Measurements from ENCODE around the gene MORN1.

Gene MORN1

GRCh38 chr1:2407166-2407990 is 16.0 kb upstream of the MORN1 start:
- Histone ChIP-seq H3K27ac (ENCODE audit: insufficient read depth, low read length, poor library complexity, severe bottlenecking) (no peak overlapping the region), H3K27me3 (replicated peaks; ENCODE audit: control insufficient read depth, insufficient read depth, low read length, poor library complexity, severe bottlenecking) (no peaks in the 10 kb centered on the region), H3K36me3 (ENCODE audit: control insufficient read depth, insufficient read depth, low read length) (peaks cover 43% of the 10 kb centered on the region), H3K4me1 (ENCODE audit: control insufficient read depth, insufficient read depth, low read length, poor library complexity, severe bottlenecking) (peaks cover 5% of the 10 kb centered on the region), H3K9me3 (ENCODE audit: control insufficient read depth, low read length) (no peaks in the 10 kb centered on the region), H3K4me3 (ENCODE audit: insufficient read depth, low read depth, low read length, poor library complexity, severe bottlenecking) (no peak overlapping the region)
- no peak for DNase-seq

- H3K27me3 ChIP-seq (replicated peaks; ENCODE audit: control insufficient read depth, insufficient read depth, low read length, poor library complexity, severe bottlenecking) = no peaks in the 10 kb centered on the region
- no peaks in the 10 kb centered on the region for H3K4me1 ChIP-seq (ENCODE audit: control insufficient read depth, insufficient read depth, low read length, poor library complexity, severe bottlenecking)
- no peak for DNase-seq
- H3K4me3 ChIP-seq (ENCODE audit: insufficient read depth, low read depth, low read length, poor library complexity, severe bottlenecking) = no peak overlapping the region
- no peak overlapping the region for H3K27ac ChIP-seq (ENCODE audit: insufficient read depth, low read length, poor library complexity, severe bottlenecking)
- H3K36me3 ChIP-seq (ENCODE audit: control insufficient read depth, insufficient read depth, low read length) = peaks cover 51% of the 10 kb centered on the region
- H3K9me3 ChIP-seq (ENCODE audit: control insufficient read depth, low read length) = no peaks in the 10 kb centered on the region
Observed at GRCh38 chr1:2406451-2407041, 15.2 kb upstream of the MORN1 start.

- no peak overlapping the region for H3K27ac ChIP-seq (ENCODE audit: insufficient read depth, low read length, poor library complexity, severe bottlenecking)
- H3K4me1 ChIP-seq (ENCODE audit: control insufficient read depth, insufficient read depth, low read length, poor library complexity, severe bottlenecking) = no peaks in the 10 kb centered on the region
- no peaks in the 10 kb centered on the region for H3K9me3 ChIP-seq (ENCODE audit: control insufficient read depth, low read length)
- H3K4me3 ChIP-seq (ENCODE audit: insufficient read depth, low read depth, low read length, poor library complexity, severe bottlenecking) = no peak overlapping the region
- DNase-seq = no peak
- peaks cover 52% of the 10 kb centered on the region for H3K36me3 ChIP-seq (ENCODE audit: control insufficient read depth, insufficient read depth, low read length)
- H3K27me3 ChIP-seq (replicated peaks; ENCODE audit: control insufficient read depth, insufficient read depth, low read length, poor library complexity, severe bottlenecking) = no peaks in the 10 kb centered on the region
Observed at GRCh38 chr1:2405588-2406295, 14.4 kb upstream of the MORN1 start.

- Histone ChIP-seq H3K36me3 (ENCODE audit: control insufficient read depth, insufficient read depth, low read length) (peaks cover 57% of the 10 kb centered on the region), H3K9me3 (ENCODE audit: control insufficient read depth, low read length) (no peaks in the 10 kb centered on the region), H3K27me3 (replicated peaks; ENCODE audit: control insufficient read depth, insufficient read depth, low read length, poor library complexity, severe bottlenecking) (no peaks in the 10 kb centered on the region), H3K27ac (ENCODE audit: insufficient read depth, low read length, poor library complexity, severe bottlenecking) (no peak overlapping the region), H3K4me1 (ENCODE audit: control insufficient read depth, insufficient read depth, low read length, poor library complexity, severe bottlenecking) (no peaks in the 10 kb centered on the region), H3K4me3 (ENCODE audit: insufficient read depth, low read depth, low read length, poor library complexity, severe bottlenecking) (no peak overlapping the region)
- no peak for DNase-seq
Observed at GRCh38 chr1:2404890-2405511, 13.6 kb upstream of the MORN1 start.

GRCh38 chr1:2404142-2404889 is 13.0 kb upstream of the MORN1 start:
- H3K27ac ChIP-seq (ENCODE audit: insufficient read depth, low read length, poor library complexity, severe bottlenecking) = no peak overlapping the region
- no peaks in the 10 kb centered on the region for H3K9me3 ChIP-seq (ENCODE audit: control insufficient read depth, low read length)
- DNase-seq = no peak
- H3K4me1 ChIP-seq (ENCODE audit: control insufficient read depth, insufficient read depth, low read length, poor library complexity, severe bottlenecking) = no peaks in the 10 kb centered on the region
- H3K4me3 ChIP-seq (ENCODE audit: insufficient read depth, low read depth, low read length, poor library complexity, severe bottlenecking) = no peak overlapping the region
- H3K27me3 ChIP-seq (replicated peaks; ENCODE audit: control insufficient read depth, insufficient read depth, low read length, poor library complexity, severe bottlenecking) = no peaks in the 10 kb centered on the region
- H3K36me3 ChIP-seq (ENCODE audit: control insufficient read depth, insufficient read depth, low read length) = peaks cover 63% of the 10 kb centered on the region

GRCh38 chr1:2403273-2403672 is 11.9 kb upstream of the MORN1 start:
- Histone ChIP-seq H3K4me1 (ENCODE audit: control insufficient read depth, insufficient read depth, low read length, poor library complexity, severe bottlenecking) (no peaks in the 10 kb centered on the region), H3K9me3 (ENCODE audit: control insufficient read depth, low read length) (no peaks in the 10 kb centered on the region), H3K36me3 (ENCODE audit: control insufficient read depth, insufficient read depth, low read length) (peaks cover 73% of the 10 kb centered on the region), H3K27me3 (replicated peaks; ENCODE audit: control insufficient read depth, insufficient read depth, low read length, poor library complexity, severe bottlenecking) (no peaks in the 10 kb centered on the region), H3K4me3 (ENCODE audit: insufficient read depth, low read depth, low read length, poor library complexity, severe bottlenecking) (no peak overlapping the region), H3K27ac (ENCODE audit: insufficient read depth, low read length, poor library complexity, severe bottlenecking) (no peak overlapping the region)
- DNase-seq = no peak

- H3K27me3 ChIP-seq (replicated peaks; ENCODE audit: control insufficient read depth, insufficient read depth, low read length, poor library complexity, severe bottlenecking) = no peaks in the 10 kb centered on the region
- no peaks in the 10 kb centered on the region for H3K9me3 ChIP-seq (ENCODE audit: control insufficient read depth, low read length)
- H3K4me3 ChIP-seq (ENCODE audit: insufficient read depth, low read depth, low read length, poor library complexity, severe bottlenecking) = no peak overlapping the region
- H3K27ac ChIP-seq (ENCODE audit: insufficient read depth, low read length, poor library complexity, severe bottlenecking) = no peak overlapping the region
- no peaks in the 10 kb centered on the region for H3K4me1 ChIP-seq (ENCODE audit: control insufficient read depth, insufficient read depth, low read length, poor library complexity, severe bottlenecking)
- H3K36me3 ChIP-seq (ENCODE audit: control insufficient read depth, insufficient read depth, low read length) = peaks cover 80% of the 10 kb centered on the region
- DNase-seq = no peak
Observed at GRCh38 chr1:2402420-2402819, 11.1 kb upstream of the MORN1 start.

GRCh38 chr1:2400950-2401649 is 9.7 kb upstream of the MORN1 start:
- H3K9me3 ChIP-seq (ENCODE audit: control insufficient read depth, low read length) = no peaks in the 10 kb centered on the region
- DNase-seq = no peak
- peaks cover 85% of the 10 kb centered on the region for H3K36me3 ChIP-seq (ENCODE audit: control insufficient read depth, insufficient read depth, low read length)
- no peak overlapping the region for H3K4me3 ChIP-seq (ENCODE audit: insufficient read depth, low read depth, low read length, poor library complexity, severe bottlenecking)
- no peaks in the 10 kb centered on the region for H3K27me3 ChIP-seq (replicated peaks; ENCODE audit: control insufficient read depth, insufficient read depth, low read length, poor library complexity, severe bottlenecking)
- no peak overlapping the region for H3K27ac ChIP-seq (ENCODE audit: insufficient read depth, low read length, poor library complexity, severe bottlenecking)
- H3K4me1 ChIP-seq (ENCODE audit: control insufficient read depth, insufficient read depth, low read length, poor library complexity, severe bottlenecking) = no peaks in the 10 kb centered on the region

GRCh38 chr1:2400576-2400909 is 9.2 kb upstream of the MORN1 start:
- no peak overlapping the region for H3K4me3 ChIP-seq (ENCODE audit: insufficient read depth, low read depth, low read length, poor library complexity, severe bottlenecking)
- no peaks in the 10 kb centered on the region for H3K4me1 ChIP-seq (ENCODE audit: control insufficient read depth, insufficient read depth, low read length, poor library complexity, severe bottlenecking)
- no peak overlapping the region for H3K27ac ChIP-seq (ENCODE audit: insufficient read depth, low read length, poor library complexity, severe bottlenecking)
- H3K36me3 ChIP-seq (ENCODE audit: control insufficient read depth, insufficient read depth, low read length) = peaks cover 85% of the 10 kb centered on the region
- DNase-seq = no peak
- no peaks in the 10 kb centered on the region for H3K27me3 ChIP-seq (replicated peaks; ENCODE audit: control insufficient read depth, insufficient read depth, low read length, poor library complexity, severe bottlenecking)
- no peaks in the 10 kb centered on the region for H3K9me3 ChIP-seq (ENCODE audit: control insufficient read depth, low read length)

All from effector memory CD4-positive, alpha-beta T cell (primary cell).